Tibial nerve (tissue), 3 donors: Measurements from ENCODE around the gene MLX.

ENCODE experiments used
- POLR2A ChIP-seq, 2 donors: fragments of 450-650 bp; IDR thresholded peaks; one replicate each; pipeline ENCODE4 v1.6.1; 2017; ENCODE audit warnings: antibody characterized with exemption in 2 of 2, mild to moderate bottlenecking in 2 of 2, moderate library complexity in 2 of 2
- TF ChIP-seq, protein P1 (sequence below), 5 experiments: fragments of 200-600 bp in 3 of 5; fragments of 450-650 bp in 2 of 5; sonication (generic) in 3 of 5; IDR thresholded peaks; one replicate each; pipeline ENCODE4 v1.5.1; 2016 to 2019; ENCODE audit warnings: antibody characterized with exemption in 5 of 5, mild to moderate bottlenecking in 3 of 5, moderate library complexity in 2 of 5

DNA sequence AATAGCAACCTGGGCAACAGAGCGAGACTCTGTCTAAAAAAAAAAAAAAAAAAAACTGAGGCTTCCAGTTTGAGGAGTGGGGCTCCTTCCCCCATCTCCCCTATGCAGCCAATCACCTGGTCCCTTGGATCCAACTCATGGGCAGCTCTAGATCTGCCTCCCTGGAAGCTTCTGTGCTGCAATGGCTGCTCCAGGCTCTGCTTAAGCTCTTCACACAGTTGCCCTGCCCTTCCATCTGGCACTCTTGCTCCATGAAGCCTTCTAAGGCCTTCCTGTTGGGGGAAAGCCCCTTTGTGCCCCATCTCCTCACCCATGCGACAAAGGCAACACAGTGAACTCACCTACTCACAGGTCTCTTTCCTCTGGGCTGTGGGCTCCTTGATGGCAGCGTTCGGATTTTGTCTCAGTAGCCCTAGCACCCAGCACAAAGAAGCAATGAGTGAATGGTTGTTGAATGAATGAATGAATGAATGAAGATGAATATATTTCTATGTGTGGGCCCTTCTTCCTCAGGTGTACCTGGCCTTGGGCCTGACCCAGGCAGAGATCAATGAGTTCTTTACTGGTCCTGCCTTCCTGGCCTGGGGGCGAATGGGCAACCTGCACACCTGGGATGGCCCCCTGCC is 29.0 kb upstream of the MLX start:
- TF ChIP-seq, protein P1, sequence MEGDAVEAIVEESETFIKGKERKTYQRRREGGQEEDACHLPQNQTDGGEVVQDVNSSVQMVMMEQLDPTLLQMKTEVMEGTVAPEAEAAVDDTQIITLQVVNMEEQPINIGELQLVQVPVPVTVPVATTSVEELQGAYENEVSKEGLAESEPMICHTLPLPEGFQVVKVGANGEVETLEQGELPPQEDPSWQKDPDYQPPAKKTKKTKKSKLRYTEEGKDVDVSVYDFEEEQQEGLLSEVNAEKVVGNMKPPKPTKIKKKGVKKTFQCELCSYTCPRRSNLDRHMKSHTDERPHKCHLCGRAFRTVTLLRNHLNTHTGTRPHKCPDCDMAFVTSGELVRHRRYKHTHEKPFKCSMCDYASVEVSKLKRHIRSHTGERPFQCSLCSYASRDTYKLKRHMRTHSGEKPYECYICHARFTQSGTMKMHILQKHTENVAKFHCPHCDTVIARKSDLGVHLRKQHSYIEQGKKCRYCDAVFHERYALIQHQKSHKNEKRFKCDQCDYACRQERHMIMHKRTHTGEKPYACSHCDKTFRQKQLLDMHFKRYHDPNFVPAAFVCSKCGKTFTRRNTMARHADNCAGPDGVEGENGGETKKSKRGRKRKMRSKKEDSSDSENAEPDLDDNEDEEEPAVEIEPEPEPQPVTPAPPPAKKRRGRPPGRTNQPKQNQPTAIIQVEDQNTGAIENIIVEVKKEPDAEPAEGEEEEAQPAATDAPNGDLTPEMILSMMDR (IDR thresholded peaks at IDR 0.05): no peak
- no peak for TF ChIP-seq POLR2A (IDR thresholded peaks at IDR 0.05)
